SK-MEL-5 (cell line): ENCODE data around the gene TXNL1. TPM values are rescaled to one million over a fixed set of nuclear protein-coding genes. Genes with fewer than 3 reads are reported as not detected.
A peak's percentile ranks its signal among the peaks of the same experiment; 100 is the strongest.
"Not testable (repeated sequence)": the region's sequence is repeated elsewhere in the genome, so short reads cannot be mapped to it uniquely, and the experiment has no call there.

Experiments used
- DNase-seq: peaks from one replicate; pipeline ENCODE4 v3.0.0-alpha.2; 2016; ENCODE audit warnings: low read depth, low spot score
- in situ Hi-C: cut with HindIII; loops from 2 replicates; pipeline ENCODE4 v1.10.0; 2016; ENCODE audit warnings: low sequenced_read_pairs, high pct_unique_total_duplicates, low pct_unique_long_range_greater_than_20kb
- total RNA-seq: library from RNA; depleted of rRNA; stranded (reverse); fragments of >200 nt; shearing (Covaris generic); gene quantifications from 2 replicates; pipeline ENCODE4 v1.2.3, GENCODE V29; 2014

TXNL1 gene
- total RNA-seq, 1 experiment from 2014 or later = 66.5 TPM

DNA sequence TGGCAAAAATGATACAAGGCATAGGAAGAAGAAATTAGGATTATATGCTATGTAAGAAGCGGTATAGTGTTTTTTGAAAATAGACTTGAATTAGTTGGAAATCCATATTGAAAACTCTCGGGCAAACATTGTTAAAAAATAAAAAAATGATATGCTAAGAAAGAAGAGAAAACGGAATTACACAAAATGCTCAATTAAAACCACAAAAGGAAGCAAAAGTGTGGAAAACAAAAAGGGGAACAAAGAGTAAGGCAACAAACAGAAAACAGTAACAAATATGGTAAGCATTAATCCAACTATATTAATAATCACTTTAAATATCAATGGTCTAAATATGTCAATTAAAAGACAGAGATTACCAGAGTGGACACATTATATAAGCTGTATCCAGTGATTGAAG, 58.4 kb downstream of the TXNL1 start:
- in situ Hi-C loops = no loop called here
- no peak for DNase-seq

DNA sequence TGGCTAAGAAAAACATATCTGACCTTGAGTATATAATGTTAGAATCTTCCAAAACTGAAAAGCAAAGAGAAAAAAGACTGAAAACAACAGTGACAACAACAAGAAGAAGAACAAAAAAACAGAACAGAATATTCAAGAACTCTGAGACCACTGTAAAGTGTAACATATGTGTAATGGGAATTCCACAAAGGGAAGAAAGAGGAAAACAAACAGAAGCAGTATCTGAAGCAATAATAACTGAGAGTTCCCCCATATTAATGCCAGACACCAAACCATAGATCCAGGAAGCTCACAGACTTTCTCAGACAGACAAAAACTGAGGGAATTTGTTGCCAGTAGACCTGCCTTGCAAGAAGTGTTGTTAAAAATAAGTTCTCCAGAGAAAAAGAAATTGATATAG, 58.9 kb downstream of the TXNL1 start:
- DNase-seq = no peak
- in situ Hi-C loops = no loop called here

GRCh38 chr18:56576826-56577573, 61.4 kb downstream of the TXNL1 start:
- in situ Hi-C loops = no loop called here
- no peak for DNase-seq

GRCh38 chr18:56575819-56576663, 62.4 kb downstream of the TXNL1 start:
- in situ Hi-C loops = no loop called here
- DNase-seq = peak; percentile 66

DNA sequence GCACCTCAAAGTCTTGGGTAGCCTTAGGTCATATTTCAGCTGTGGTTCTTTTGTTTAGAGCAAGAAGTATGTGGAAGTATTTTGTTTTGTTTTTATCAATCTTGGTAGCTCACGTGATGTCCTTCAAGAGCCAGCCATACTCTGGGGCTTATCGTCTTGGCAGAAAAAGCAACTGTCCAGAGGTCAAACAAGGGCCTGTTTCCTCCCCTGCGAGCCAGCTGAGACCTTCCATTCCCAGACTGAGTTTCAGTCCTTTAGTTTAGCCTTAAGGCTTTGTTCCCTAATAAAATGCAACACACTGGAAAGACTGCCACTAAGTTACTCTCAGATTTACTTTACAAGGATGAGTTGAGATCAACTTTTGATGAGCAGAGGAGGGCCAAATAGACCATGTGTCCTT, 63.5 kb downstream of the TXNL1 start:
- DNase-seq = no peak

GRCh38 chr18:56572267-56572666, 66.1 kb downstream of the TXNL1 start:
- in situ Hi-C loops, DNase-seq: not testable (repeated sequence)

More for the DNA sequence above, 63.5 kb downstream of the TXNL1 start:
- in situ Hi-C loops = no loop called here

DNA sequence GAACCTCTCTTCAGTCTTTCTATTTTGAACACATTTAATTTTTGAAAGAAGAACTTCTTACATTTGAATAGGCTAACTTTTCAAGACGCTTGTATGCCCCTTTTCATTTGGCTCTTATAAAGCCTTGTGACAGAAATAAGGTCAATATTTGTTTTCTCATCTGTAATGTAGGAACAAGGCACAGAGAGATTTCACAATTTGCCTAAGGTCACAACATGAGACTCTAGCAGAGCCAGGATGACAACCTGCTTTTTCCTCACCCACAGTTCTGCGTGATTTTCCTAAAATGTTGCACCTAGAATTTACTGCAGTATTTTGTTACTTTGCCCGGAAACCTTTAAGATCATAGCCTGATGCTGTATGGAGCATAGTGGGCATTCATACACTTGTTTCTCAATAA, 67.4 kb downstream of the TXNL1 start:
- no peak for DNase-seq
- in situ Hi-C loops = no loop called here

DNA sequence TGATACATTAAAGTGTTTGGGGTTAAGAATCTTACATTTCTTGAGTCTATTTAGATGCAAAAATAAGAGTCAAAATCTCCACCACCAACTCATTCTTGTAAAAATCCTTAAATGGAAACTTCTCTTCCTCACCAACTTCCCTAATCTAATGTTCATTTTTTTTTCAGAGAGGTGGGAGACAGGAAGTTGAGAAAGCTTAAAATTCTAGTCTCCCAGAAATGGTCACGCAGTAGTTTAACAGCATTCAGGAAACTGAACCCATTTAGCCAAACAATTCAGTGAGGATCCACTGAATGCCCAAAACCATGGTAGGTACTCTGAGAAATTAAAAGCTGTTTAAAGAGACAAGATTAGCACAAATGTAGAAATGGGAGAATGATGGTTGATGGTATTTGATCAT, 69.0 kb downstream of the TXNL1 start:
- in situ Hi-C loops = no loop called here
- no peak for DNase-seq

- DNase-seq = no peak
- in situ Hi-C loops = no loop called here
Observed at GRCh38 chr18:56568986-56569385, 69.4 kb downstream of the TXNL1 start.

DNA sequence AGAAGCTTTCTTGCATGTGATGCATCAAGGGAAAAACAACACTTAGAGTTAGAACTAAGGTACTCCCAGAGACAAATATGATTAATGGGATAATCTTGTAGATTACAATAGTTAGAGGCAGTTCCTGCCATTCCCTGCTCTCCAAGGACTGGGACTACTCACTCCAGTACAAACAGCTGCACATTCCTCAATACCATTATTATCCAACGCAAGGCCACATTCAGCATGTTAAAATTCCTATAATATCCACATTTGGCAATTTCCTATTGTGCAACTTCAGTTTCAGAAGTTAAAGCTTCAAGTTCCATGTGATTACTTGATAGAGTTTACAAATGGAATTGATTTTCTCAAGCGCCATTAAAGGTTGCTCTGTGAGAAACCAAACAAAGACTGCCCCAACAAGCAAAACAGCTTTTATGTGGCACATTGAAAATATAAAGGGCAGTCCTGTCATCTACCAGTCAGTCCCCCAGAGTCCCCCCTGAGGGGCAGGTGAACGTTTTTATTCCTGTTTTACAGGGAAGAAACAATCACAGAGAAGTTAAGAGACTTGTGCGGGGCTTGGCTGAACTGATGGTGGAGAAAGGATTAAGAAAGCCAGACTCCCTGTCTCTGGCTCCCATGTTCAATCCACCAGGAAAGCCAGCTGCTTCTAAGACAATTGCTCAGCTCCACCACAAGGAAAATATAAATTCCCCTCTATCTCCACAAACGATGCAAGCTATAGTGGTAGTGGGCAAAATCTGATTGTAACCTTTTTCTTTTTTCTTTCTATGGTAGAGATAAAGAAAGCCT, 72.6 kb downstream of the TXNL1 start:
- DNase-seq = no peak
- in situ Hi-C loops = no loop called here

GRCh38 chr18:56565046-56565445, 73.3 kb downstream of the TXNL1 start:
- in situ Hi-C loops = no loop called here
- DNase-seq = no peak

DNA sequence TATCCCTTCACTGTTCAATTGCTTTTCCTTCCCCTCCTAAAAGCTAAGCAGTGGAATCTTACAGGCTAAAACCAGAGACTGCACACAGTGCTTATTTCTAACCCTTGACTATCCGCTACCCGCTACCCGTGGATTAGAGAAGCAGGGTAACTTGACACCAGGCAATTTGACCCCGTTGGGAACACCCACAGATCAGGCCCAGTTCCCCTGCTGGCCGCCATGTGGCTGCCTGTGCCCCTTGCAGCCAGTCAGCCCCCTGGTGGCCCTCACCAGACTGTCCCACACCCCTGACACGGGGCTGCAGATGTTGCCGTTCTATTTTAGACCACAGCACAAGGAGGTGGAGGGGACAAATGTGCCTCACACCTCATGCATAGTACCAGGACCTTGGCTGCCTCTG, 74.8 kb downstream of the TXNL1 start:
- peak; percentile 4 for DNase-seq

GRCh38 chr18:56562479-56562878, 75.9 kb downstream of the TXNL1 start:
- in situ Hi-C loops = no loop called here
- no peak for DNase-seq

More for the DNA sequence above, 74.8 kb downstream of the TXNL1 start:
- in situ Hi-C loops = no loop called here

DNA sequence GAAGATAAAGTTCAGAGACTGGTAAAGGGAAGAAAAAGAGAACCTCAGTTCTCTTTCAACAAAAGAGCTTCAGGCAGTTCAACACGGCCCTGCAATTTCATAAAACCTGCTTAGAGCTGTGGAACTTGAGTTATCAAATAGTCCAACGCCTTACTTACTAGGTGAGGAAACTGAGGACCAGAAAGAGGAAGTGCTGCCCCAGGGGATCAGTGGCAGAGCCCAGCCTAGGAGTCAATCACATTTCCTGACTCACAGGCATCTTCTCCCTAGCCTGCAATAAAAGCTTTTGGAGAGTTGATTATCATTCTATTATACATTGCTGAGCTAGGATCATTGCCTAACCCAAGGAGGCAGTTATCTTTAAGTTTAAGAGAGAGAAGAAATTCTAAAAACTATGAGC, 77.4 kb downstream of the TXNL1 start:
- DNase-seq = no peak
- in situ Hi-C loops = no loop called here

DNA sequence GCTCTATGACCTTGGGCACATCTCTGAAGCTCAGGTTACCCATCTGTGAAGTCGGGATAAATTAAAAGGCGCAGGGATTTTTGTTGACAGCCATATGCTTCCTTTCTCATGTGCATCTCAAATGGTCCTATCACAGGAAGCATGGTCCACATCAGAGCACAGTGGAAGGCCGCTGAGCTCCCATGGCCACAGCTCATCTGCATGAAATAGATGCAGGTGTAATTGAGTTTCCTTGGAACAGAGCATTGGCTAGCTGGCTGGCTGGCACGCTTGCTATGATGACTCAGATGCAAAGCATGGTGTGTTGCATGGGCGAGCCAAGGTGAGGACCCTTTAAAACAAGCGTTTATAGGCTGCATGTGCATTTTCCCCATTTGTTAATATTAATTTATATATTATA, 79.3 kb downstream of the TXNL1 start:
- no peak for DNase-seq
- in situ Hi-C loops = no loop called here

DNA sequence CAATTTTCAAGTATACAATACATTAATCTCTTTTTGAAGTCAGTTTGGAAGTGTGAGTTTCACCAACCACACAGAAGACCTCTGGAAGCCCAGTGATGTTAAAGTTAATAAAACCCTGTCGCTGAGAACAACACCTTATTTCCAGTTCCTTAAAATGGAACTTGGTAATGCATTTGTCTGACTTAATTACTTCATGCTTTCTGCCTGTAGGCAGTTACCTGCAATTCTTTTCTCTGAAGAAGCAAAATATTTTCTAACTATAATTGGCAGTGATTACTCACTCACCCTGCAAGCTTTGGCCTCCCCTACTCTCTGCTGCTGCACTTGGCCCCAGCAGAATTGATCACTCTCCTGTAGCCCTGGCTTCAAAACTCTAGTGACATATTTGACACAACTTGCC, 81.5 kb downstream of the TXNL1 start:
- in situ Hi-C loops = no loop called here

DNA sequence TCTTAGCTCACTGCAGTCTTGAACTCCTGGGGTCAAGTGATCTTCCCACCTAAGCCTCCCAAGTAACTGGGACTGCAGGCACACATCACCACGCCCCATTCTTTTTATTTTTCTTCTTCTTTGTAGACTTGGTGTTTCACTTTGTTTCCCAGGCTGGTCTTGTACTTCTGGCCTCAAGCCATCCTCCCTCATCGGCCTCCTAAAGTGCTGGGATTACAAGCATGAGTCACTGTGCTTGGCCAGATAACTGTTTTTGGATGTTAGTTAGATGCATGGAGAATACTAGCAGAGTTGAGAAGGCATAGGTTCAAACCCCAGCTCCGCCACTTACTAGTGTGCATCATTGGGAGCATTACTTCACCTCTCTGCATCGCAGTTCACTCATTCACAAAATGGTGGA, 88.3 kb downstream of the TXNL1 start:
- no peak for DNase-seq
- in situ Hi-C loops = no loop called here

More for the DNA sequence above, 81.5 kb downstream of the TXNL1 start:
- DNase-seq = no peak
